B cell (primary cell): ENCODE data around the gene BCO1.

Experiments used
- EZH2 ChIP-seq: IDR thresholded peaks from 2 replicates; pipeline ENCODE4 v1.6.1; 2012; ENCODE audit warnings: borderline replicate concordance, low read depth, mild to moderate bottlenecking, moderate library complexity, low read length; ENCODE audit not compliant: insufficient read depth, poor library complexity, severe bottlenecking
- TF ChIP-seq, protein P1 (sequence below): fragments of 200-600 bp; IDR thresholded peaks from one replicate; pipeline ENCODE4 v1.8.0; 2022; ENCODE audit warnings: antibody characterized with exemption, mild to moderate bottlenecking

- TF ChIP-seq, protein P1, sequence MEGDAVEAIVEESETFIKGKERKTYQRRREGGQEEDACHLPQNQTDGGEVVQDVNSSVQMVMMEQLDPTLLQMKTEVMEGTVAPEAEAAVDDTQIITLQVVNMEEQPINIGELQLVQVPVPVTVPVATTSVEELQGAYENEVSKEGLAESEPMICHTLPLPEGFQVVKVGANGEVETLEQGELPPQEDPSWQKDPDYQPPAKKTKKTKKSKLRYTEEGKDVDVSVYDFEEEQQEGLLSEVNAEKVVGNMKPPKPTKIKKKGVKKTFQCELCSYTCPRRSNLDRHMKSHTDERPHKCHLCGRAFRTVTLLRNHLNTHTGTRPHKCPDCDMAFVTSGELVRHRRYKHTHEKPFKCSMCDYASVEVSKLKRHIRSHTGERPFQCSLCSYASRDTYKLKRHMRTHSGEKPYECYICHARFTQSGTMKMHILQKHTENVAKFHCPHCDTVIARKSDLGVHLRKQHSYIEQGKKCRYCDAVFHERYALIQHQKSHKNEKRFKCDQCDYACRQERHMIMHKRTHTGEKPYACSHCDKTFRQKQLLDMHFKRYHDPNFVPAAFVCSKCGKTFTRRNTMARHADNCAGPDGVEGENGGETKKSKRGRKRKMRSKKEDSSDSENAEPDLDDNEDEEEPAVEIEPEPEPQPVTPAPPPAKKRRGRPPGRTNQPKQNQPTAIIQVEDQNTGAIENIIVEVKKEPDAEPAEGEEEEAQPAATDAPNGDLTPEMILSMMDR, result no peak
- TF ChIP-seq EZH2, result no peak
Measured at GRCh38 chr16:81201267-81201666, 37.2 kb upstream of the BCO1 start.
